Measurements from ENCODE around the gene TDRD10.
"Not testable (repeated sequence)": the region's sequence is repeated elsewhere in the genome, so short reads cannot be mapped to it uniquely, and the experiment has no call there.

Gene TDRD10

DNA sequence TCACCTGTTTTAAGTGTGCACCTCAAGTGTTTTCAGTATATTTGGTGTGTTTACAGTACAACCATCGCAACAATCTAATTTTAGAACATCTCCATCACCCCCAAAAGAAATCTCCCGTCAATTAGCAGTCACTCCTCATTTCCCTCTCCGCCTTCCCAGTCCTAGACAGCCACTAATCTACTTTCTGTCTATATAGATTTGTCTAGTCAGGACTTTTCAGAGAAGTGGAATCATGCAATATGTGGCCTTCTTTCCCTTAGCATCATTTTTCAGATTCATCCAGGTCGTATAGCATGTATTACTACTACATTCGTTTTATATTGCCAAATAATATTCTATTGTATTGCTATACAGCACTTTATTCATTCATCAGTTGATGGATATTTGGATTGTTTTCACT is 1.9 kb downstream of the TDRD10 start:
- no peak for DNase-seq (ENCODE audit: insufficient read length, low spot score)
- FAIRE-seq = no peak

- DNase-seq (ENCODE audit: insufficient read length, low spot score) = no peak
- no peak for FAIRE-seq
Measured at GRCh38 chr1:154512760-154513159, 10.7 kb downstream of the TDRD10 start.

DNA sequence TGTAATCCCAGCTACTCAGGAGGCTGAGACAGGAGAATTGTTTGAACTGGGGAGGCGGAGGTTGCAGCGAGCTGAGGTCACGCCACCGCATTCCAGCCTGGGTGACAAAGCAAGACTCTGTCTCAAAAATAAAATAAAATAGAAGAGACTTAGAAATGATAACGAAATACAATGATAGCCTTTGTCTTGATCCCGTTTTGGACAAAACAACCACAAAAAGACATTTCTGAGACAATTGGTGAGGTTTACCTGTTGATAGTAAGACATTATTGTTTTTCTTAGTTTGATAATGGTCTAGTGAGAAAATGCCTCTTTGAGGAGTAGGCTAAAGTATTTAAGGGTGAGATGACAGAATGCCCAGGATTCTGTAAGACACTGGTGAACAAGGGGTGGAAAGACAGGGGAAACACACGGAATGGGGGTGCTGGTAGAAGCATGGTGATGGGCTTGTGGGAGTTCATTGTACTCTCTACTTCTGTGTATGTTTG is 12.1 kb downstream of the TDRD10 start:
- DNase-seq (ENCODE audit: insufficient read length, low spot score) (no peak), FAIRE-seq (no peak)

DNA sequence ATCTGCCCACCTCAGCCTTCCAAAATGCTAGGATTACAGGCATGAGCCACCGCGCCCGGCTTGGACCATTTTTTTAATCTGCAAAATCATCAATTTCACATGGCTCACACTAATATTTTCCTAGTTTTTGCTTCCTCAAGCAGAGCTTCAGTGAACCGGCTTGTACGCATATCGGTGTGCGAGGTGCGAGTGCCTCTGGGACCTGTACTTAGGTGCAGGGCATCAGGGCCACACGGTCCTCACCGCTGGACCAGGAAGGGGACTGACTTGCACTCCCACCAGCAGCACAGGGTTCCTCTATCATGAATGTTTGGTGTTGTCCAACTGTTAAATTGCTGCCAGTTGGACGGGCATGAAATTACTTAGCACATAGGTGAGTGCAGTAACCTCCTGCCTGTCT is 15.6 kb downstream of the TDRD10 start:
- FAIRE-seq (no peak), DNase-seq (ENCODE audit: insufficient read length, low spot score) (no peak)

- FAIRE-seq (no peak), DNase-seq (ENCODE audit: insufficient read length, low spot score) (no peak)
Measured at GRCh38 chr1:154519591-154519991, 17.6 kb downstream of the TDRD10 start.

GRCh38 chr1:154520333-154520732 is 18.3 kb downstream of the TDRD10 start:
- FAIRE-seq = no peak
- no peak for DNase-seq (ENCODE audit: insufficient read length, low spot score)

GRCh38 chr1:154521695-154522094 is 19.7 kb downstream of the TDRD10 start:
- DNase-seq (ENCODE audit: insufficient read length, low spot score) = no peak
- no peak for FAIRE-seq

- FAIRE-seq = no peak
- no peak for DNase-seq (ENCODE audit: insufficient read length, low spot score)
Measured at GRCh38 chr1:154524881-154525280, 22.9 kb downstream of the TDRD10 start.

DNA sequence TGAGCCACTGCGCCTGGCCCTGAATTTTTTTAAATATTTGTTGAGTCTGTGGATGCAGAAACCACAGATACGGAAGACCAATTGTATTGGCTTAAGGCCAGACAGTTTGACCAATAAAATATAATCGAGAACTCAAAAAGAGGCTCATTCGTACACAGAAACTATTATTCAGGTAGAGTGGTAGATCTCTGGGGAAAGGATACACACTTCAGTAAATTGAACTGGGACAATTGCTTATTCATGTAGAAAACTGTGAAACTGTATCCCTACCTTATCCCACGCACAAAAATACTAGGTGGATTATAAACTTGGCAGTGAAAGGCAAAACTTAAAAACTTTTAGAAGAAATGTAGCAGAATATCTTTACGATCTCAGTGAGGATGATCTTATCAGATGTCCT is 25.2 kb downstream of the TDRD10 start:
- FAIRE-seq (no peak), DNase-seq (ENCODE audit: insufficient read length, low spot score) (no peak)

- FAIRE-seq = no peak
- DNase-seq (ENCODE audit: insufficient read length, low spot score) = no peak
Measured at GRCh38 chr1:154529308-154529707, 27.3 kb downstream of the TDRD10 start.

DNA sequence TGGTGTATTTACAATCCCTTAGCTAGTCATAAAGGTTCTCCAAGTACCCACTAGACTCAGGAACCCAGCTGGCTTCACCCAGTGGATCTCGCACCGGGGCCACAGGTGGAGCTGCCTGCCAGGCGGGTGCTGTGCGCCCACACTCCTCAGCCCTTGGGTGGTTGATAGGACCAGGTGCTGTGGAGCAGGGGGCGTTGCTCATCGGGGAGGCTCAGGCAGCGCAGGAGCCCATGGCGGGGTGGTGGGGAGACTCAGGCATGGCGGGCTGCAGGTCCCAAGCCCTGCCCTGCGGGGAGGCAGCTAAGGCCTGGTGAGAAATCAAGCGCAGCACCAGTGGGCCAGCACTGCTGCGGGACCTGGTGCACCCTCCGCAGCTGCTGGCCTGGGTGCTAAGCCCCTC is 29.9 kb downstream of the TDRD10 start:
- not testable (repeated sequence) for FAIRE-seq; DNase-seq (ENCODE audit: insufficient read length, low spot score)

- FAIRE-seq = no peak
- peak; percentile 48 for DNase-seq (ENCODE audit: insufficient read length, low spot score)
Measured at GRCh38 chr1:154533952-154534844, 32.2 kb downstream of the TDRD10 start.

DNA sequence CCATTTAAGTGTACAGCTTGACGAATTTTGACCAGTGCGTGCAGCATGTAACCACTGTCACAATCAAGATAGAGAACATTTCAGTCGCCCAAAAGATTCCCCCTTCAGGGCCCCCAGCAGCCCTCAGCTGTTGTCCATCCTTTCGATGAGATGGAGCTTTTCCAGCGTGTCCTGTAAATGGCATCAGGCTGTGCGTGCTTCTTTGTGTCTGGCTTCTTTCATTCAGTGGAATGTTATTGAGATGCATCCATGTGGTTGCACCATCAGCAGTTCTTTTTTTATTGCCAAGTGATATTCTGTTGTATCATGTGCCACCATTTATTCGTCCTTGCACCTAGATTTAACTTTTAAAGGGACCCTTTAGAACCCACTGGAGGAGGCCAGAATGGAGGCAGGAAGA is 34.6 kb downstream of the TDRD10 start:
- FAIRE-seq (no peak), DNase-seq (ENCODE audit: insufficient read length, low spot score) (no peak)

- FAIRE-seq (no peak), DNase-seq (ENCODE audit: insufficient read length, low spot score) (no peak)
Measured at GRCh38 chr1:154539486-154540483, 37.8 kb downstream of the TDRD10 start.

DNA sequence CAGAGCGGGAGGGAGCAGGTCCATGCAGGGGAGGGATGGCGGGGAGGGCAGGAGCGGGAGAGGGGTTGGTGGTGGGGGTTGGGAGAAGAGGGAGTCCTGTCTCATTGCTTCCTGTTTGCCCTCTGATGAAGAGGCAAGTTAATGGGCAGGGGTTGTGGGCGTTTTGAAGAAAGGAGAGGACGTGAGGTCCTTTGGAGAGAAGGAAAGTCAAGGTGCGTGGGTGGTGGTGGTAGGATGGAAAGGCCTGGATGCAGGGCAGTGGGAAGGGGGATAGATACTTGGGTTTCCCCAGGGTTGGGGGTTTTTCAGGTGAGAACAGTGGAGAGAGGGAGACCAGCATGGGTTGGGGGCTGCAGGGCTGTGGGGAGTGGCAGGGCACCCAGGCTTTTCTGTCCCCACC is 39.2 kb downstream of the TDRD10 start:
- DNase-seq (ENCODE audit: insufficient read length, low spot score) (no peak), FAIRE-seq (no peak)

DNA sequence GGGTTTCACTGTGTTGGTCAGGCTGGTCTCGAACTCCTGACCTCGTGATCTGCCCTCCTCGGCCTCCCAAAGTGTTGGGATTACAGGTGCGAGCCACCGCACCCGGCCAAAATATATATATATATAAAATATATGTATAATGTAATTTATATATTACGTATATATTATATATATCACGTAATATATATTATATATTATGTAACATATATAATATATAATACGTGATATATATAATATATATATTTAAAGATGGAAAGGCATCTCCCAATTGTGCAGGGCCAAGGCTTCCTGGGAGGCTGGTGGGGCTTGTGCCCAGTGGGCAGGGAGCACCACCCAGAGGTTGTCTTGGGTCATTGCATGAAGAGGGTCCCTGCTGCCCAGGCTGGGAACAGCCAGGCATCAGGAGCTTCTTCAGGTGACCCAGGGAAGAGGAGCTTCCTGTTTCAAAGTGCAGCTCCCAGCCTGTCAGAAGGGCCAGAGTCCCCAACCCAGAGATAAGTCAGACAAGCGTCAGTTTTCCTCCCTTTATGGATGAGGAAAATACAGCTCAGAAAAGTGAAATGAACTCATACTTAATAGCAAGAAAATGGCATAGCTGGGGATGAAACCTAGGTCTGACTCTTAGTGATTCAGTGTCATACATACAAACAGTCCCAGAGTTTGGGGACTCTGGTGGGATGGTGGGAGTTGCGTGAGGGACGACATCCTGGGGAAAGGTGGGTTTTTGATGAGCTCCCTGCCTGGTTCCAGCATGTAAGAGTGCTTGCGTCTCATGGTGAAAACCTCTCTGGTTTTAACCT is 44.4 kb downstream of the TDRD10 start:
- FAIRE-seq (no peak), DNase-seq (ENCODE audit: insufficient read length, low spot score) (peak; percentile 61)

DNA sequence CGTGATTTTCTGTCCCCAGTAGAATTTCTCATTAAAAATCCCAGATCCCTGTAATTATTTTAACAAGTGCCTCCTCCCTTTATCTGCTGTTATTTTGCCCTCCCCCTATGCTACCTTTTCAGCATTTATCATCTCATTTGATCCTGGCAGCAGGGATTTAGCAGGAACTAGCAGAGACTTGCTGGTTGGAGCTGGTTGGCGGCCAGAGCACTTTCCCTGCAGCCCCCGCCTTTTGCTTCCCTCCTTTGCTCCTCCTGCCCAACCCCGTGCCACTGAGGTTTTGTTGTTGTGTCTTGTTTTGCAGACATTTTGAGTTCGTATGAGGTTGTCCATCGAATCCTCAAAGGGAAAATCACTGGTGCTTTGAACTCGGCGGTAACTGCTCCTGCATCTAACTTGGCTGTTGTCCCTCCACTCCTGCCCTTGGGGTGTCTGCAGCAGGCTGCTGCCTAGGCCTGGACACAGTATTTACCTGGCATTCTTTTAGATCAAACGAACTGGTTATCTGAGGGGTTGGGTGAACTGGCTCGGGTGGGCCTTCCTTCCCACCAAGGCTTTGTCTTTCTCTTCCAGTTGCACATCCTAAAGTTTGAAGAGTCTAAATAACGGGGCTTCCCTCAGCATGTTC is 45.2 kb downstream of the TDRD10 start:
- DNase-seq (ENCODE audit: insufficient read length, low spot score) (no peak), FAIRE-seq (no peak)

DNA sequence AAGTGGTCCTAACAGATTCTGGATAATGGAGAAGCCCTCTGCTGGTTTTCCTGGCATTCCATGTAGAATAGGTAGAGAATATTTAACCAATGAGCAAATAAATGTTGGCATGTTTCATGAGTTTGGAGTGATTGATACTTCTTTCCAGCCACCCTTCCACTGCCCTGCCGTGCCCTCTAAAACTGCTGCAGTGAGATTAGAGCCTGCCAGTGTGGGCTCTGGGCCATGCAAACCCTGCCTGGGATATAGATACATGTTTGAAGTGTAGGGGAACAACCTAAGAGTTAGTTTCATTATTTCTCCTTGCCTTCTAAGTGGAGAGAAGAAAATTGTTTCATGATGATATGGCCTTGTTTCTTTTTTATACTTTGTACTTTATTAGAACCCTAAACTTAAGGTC is 46.0 kb downstream of the TDRD10 start:
- FAIRE-seq (no peak), DNase-seq (ENCODE audit: insufficient read length, low spot score) (no peak)

GRCh38 chr1:154549202-154549770 is 47.3 kb downstream of the TDRD10 start:
- no peak for DNase-seq (ENCODE audit: insufficient read length, low spot score)
- no peak for FAIRE-seq

DNA sequence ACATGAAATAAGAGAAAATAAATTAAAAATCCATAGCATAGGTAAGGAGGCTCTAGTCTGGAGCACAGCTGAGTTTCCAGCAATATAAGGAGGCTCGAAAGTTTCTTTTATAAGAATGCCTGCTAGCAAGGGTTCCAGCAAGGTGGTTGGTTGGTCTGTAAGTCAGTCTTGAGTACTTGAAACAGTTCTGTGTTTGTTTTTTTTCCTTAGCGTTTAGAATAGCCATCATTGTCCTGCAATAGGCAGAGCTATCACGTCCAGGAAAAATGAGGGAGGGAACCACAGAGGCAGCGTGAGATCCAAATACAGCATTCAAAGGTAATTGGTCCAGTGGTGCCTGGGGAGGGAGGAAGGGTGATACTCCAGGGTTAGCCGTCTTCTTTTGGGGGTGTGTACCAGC is 48.1 kb downstream of the TDRD10 start:
- FAIRE-seq (no peak), DNase-seq (ENCODE audit: insufficient read length, low spot score) (no peak)
